ENCODE results near the gene SLC8B1. TPM values are rescaled to one million over a fixed set of nuclear protein-coding genes. Genes with fewer than 3 reads are reported as not detected.
A peak's percentile ranks its signal among the peaks of the same experiment; 100 is the strongest.

The SLC8B1 gene
- total RNA-seq, 4 donors from 2014 or later, result 19.6 to 31.9 (median 28.5) TPM

GRCh38 chr12:113263431-113263963 lies 71.4 kb downstream of the SLC8B1 start:
- 97 to 98% methylated on average over 6 to 7 of the region's 9 CpGs for WGBS, 2 donors
- Histone ChIP-seq H3K27ac (peak overlapping the region in 2 of 4 donors; percentile 3 to 22), H3K27me3 (no peaks in the 10 kb centered on the region), H3K4me1 (peaks cover 9 to 67% (median 10%) of the 10 kb centered on the region in 3 donors), H3K4me3 (no peak overlapping the region), H3K9me3 (no peaks in the 10 kb centered on the region), H3K36me3 (peaks cover 0 to 84% (median 5%) of the 10 kb centered on the region in 3 donors)
- TF ChIP-seq CTCF (IDR thresholded peaks at IDR 0.05) (no peak), POLR2A (IDR thresholded peaks at IDR 0.05) (no peak)
- no peak for DNase-seq
- intact Hi-C loops (cut with DNase I), result no loop called here

GRCh38 chr12:113262710-113263109 lies 72.2 kb downstream of the SLC8B1 start:
- peaks cover 0 to 76% (median 0%) of the 10 kb centered on the region in 3 donors for H3K36me3 ChIP-seq
- DNase-seq, result no peak
- intact Hi-C loops (cut with DNase I), result no loop called here
- TF ChIP-seq POLR2A (IDR thresholded peaks at IDR 0.05), result no peak
- no peak for TF ChIP-seq CTCF (IDR thresholded peaks at IDR 0.05)
- peak overlapping the region in 3 of 4 donors; percentile 24 to 57 (median 36) for H3K27ac ChIP-seq
- H3K27me3 ChIP-seq, result no peaks in the 10 kb centered on the region
- no peak overlapping the region for H3K4me3 ChIP-seq
- no peaks in the 10 kb centered on the region for H3K9me3 ChIP-seq
- peaks cover 9 to 68% (median 10%) of the 10 kb centered on the region in 3 donors for H3K4me1 ChIP-seq

- Histone ChIP-seq H3K27ac (peak overlapping the region in 3 of 4 donors; percentile 18 to 57 (median 24)), H3K36me3 (peaks cover 0 to 75% (median 0%) of the 10 kb centered on the region in 3 donors), H3K4me3 (no peak overlapping the region), H3K4me1 (peaks cover 9 to 61% (median 10%) of the 10 kb centered on the region in 3 donors), H3K27me3 (no peaks in the 10 kb centered on the region), H3K9me3 (no peaks in the 10 kb centered on the region)
- WGBS, 2 donors, result 59 to 71% methylated on average over 6 of the region's 6 CpGs
- no peak for TF ChIP-seq CTCF (IDR thresholded peaks at IDR 0.05)
- TF ChIP-seq POLR2A (IDR thresholded peaks at IDR 0.05), result no peak
- no peak for DNase-seq
- intact Hi-C loops (cut with DNase I), result no loop called here
Observed at GRCh38 chr12:113261847-113262470, 73.0 kb downstream of the SLC8B1 start.

- 74 to 86% methylated on average over 8 to 12 of the region's 12 CpGs for WGBS, 2 donors
- Histone ChIP-seq H3K27ac (peak overlapping the region; percentile 27 to 81 (median 60)), H3K4me3 (no peak overlapping the region), H3K4me1 (peaks cover 9 to 60% (median 10%) of the 10 kb centered on the region in 3 donors), H3K27me3 (no peaks in the 10 kb centered on the region), H3K9me3 (no peaks in the 10 kb centered on the region), H3K36me3 (peaks cover 0 to 64% (median 0%) of the 10 kb centered on the region in 3 donors)
- intact Hi-C loops (cut with DNase I), result no loop called here
- no peak for DNase-seq
- TF ChIP-seq CTCF (IDR thresholded peaks at IDR 0.05) (no peak), POLR2A (IDR thresholded peaks at IDR 0.05) (no peak)
Observed at GRCh38 chr12:113260636-113261300, 74.1 kb downstream of the SLC8B1 start.

GRCh38 chr12:113260127-113260526 lies 74.8 kb downstream of the SLC8B1 start:
- Histone ChIP-seq H3K27ac (peak overlapping the region; percentile 27 to 81 (median 60)), H3K9me3 (no peaks in the 10 kb centered on the region), H3K4me3 (no peak overlapping the region), H3K4me1 (peaks cover 9 to 60% (median 10%) of the 10 kb centered on the region in 3 donors), H3K36me3 (peaks cover 0 to 57% (median 0%) of the 10 kb centered on the region in 3 donors), H3K27me3 (no peaks in the 10 kb centered on the region)
- WGBS, 2 donors, result 70 to 79% methylated on average over 3 of the region's 5 CpGs
- intact Hi-C loops (cut with DNase I), result no loop called here
- TF ChIP-seq CTCF (IDR thresholded peaks at IDR 0.05) (no peak), POLR2A (IDR thresholded peaks at IDR 0.05) (no peak)
- no peak for DNase-seq
